NCI-H128 (cell line): Measurements from ENCODE around the gene NRBF2.
"Not testable (repeated sequence)": the region's sequence is repeated elsewhere in the genome, so short reads cannot be mapped to it uniquely, and the experiment has no call there.

Experiments used
- DNase-seq: peaks from one replicate; lab custom pipeline; 2025; ENCODE audit not compliant: unreplicated experiment; lab: John Stamatoyannopoulos, UW

The NRBF2 gene

GRCh38 chr10:63116452-63117072 is 16.6 kb upstream of the NRBF2 start:
- DNase-seq: no peak

DNA sequence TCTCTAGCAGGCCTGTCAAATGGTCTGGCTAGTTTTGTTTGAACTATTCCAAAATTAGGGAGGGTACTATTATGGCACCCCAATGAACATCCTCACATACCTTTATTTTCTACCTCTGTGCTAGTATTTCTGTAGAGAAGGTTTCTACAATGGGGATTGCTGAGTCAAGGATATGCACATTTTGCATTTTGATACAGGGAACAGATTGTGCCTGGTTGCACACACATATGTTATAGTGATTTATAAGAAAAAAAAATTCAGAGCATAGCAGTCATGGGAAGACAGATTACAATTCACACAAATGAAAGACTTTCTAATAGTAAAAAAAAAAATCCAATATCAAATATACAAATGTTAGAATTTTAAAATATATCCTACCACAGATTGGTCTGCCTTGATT is 14.1 kb upstream of the NRBF2 start:
- no peak for DNase-seq

DNA sequence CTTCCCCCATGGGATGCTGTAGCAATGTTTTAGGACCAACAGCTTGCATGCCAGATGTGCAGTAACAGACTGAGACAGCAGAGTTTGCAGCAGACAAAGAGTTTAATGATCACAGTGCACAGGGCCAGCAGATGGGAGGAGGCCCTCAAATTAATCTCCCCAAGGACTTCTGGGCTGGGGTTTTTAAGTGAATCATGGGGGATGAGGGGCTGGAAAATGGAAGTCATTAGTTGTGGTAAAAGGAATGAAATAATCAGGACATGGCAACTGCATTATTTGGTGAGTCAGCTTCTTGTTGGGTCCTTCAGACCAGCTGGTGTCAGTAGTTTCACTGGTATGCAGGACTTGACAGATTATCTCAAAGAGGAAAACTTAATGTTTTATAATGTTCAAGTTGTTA is 12.6 kb upstream of the NRBF2 start:
- no peak for DNase-seq

DNA sequence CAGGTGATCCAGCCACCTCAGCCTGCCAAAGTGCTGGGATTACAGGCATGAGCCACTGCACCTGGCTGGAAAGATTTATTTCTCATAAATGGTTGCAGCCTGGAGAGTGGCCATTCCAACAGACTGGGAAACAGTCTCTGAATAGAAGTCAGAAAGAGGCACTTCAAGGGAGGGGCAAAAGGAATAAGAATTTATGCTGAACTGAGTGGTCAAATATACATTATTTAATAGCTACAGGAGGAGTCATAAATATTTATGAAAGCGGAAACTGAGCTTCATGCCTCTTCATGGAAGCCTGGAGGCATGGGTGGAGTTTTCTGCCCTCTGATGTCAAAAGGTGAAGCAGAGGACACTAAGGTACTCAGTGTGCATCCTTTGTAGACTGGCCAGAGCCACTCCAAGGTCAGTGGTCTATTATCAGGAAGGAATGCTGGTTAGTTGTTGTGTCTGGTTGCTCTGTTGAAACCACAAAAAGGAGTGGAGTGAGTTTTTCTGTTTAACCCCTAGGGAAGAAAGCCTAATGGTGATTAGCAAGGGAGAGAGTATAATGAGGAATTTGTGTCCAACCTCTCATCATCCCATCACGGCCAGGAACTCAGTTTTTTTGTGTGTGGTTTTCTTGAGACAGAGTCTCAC is 9.3 kb upstream of the NRBF2 start:
- no peak for DNase-seq

GRCh38 chr10:63125459-63125858 is 7.7 kb upstream of the NRBF2 start:
- no peak for DNase-seq

- no peak for DNase-seq
Measured at GRCh38 chr10:63128443-63128842, 4.7 kb upstream of the NRBF2 start.

GRCh38 chr10:63129888-63130287 is 3.2 kb upstream of the NRBF2 start:
- no peak for DNase-seq

DNA sequence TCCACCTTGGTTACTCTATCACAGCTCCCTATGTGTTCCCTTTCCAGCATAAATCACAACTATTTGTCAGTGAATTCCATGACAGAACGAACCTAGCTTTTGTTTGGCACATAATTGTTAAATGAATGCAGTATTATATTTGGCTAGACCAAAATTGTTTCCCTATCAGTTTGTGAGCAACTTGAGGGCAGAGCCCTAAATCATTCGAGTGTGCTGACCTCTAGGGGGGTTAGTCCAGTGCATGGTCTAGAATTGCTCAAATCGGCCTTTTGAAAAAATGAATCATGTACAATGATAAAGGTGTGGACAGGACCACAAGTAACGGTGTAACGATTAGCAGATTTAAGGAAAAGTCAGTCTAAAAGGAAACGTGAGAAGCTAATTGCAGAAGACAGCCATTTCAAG is 475 bp upstream of the NRBF2 start:
- DNase-seq: no peak

GRCh38 chr10:63133821-63134557 is 861 bp downstream of the NRBF2 start:
- no peak for DNase-seq

- no peak for DNase-seq
Measured at GRCh38 chr10:63137306-63137705, 4.2 kb downstream of the NRBF2 start.

- DNase-seq: no peak
Measured at GRCh38 chr10:63140077-63140476, 6.9 kb downstream of the NRBF2 start.

GRCh38 chr10:63142136-63142535 is 9.0 kb downstream of the NRBF2 start:
- DNase-seq: no peak

DNA sequence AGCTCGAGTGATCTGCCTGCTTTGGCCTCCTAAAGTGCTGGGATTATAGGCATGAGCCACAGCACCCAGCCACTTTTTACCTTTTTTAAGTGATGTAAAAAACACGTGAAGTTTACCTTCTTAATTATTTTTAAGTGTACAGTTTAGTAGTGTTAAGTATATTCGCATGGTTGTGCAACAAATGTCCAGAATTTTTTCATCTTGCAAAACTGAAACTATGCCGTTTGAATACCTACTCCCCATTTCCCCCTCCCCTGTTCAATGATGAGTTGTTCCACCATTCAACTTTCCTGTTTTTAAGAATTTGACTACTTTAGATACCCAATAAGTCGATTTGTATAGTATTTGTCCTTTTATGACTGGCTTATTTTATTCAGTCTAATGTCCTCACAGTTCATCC is 10.9 kb downstream of the NRBF2 start:
- DNase-seq: no peak

DNA sequence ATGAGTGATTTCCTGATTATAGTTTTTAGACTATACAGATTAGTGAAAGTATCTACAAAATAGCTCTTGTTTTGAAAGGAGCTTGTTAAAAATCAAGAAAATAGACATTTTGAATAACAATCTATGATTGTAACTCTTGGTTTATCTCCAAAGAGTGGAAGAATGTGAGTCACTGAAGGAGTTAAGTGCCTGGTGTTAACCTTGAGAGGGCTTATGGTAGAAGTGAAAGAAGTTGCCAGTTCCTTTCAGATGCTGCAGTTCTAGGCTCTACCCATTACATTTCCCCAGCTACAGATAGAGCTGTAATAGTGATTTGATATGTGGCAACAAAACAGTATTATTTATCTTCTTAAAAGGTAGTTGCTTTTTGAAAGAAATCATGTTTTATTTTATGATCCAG is 12.7 kb downstream of the NRBF2 start:
- no peak for DNase-seq

DNA sequence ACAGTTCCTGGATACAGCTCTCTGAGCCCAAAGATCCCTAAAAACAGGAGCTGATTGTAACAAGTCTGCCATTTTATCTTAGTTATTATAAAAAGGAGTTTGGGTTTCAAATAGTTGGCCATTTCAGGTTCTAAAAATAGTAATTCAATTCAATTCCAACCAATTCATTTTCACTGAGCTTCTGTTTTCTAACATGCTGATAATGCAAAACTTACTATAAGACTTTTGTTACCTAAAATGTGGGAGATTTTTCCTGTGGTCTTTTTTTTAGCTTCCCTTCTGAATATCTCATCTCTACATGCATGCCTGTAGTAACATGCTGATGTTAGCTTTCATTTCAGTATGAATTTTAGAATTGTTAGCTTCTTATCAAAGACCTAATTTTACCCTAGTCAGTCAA is 13.4 kb downstream of the NRBF2 start:
- no peak for DNase-seq

DNA sequence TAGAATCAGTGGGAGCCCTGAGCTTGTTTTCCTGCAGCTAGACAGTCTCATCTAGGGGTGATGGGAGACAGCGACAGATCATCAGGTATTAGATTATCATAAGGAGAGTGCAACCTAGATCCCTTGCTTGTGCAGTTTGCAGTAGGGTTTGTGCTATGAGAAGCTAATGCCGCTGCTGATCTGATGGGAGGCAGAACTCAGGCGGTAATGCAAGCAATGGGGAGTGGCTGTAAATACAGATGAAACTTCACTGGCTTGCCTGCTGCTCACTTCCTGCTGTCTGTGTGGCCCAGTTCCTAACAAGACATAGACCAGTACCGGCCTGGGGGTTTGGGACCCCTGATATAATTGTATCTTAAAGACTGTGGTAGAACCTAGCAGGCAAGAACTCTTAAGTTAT is 17.6 kb downstream of the NRBF2 start:
- DNase-seq: no peak

DNA sequence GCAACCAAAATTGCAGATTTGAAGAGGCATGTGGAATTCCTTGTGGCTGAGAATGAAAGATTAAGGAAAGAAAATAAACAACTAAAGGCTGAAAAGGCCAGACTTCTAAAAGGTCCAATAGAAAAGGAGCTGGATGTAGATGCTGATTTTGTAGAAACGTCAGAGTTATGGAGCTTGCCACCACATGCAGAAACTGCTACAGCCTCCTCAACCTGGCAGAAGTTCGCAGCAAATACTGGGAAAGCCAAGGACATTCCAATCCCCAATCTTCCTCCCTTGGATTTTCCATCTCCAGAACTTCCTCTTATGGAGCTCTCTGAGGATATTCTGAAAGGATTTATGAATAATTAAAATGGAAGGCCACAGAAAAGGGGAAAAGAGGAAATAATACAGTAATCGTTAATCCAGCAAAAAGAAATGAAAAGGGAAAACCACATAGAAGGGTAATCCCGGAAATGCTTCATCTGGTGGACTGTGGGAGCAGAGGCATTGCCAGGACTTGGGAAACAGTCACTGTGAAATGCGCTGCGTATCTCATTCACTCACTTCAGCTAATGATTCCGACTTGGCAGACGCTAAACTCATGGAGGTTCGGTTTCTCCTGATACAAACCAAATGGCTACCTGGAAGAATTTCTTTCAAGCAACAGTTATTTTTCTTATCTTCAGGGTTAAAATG is 20.9 kb downstream of the NRBF2 start:
- DNase-seq: not testable (repeated sequence)

GRCh38 chr10:63154546-63155387 is 21.6 kb downstream of the NRBF2 start:
- no peak for DNase-seq

GRCh38 chr10:63155388-63156020 is 22.4 kb downstream of the NRBF2 start:
- DNase-seq: no peak

DNA sequence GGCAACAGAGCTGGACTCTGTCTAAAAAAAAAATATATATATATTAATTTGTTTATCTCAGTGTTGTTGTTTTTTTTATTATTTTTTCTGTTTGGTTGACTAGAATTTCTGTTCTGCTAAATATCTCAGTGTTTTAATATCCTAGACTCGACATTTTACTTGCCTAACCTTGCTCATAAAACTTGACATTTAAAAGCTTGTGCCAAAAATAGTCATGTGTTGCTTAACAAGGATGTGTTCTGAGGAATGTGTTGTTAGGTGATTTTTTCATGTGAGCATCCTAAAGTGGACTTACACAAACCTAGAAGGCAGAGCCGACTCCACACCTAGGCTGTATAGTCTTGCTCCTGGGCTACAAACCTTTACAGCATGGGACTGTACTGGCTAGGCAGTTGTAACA is 23.1 kb downstream of the NRBF2 start:
- no peak for DNase-seq
